SW 1271 (cell line): Measurements from ENCODE around the gene PHF10.
"Not testable (repeated sequence)": the region's sequence is repeated elsewhere in the genome, so short reads cannot be mapped to it uniquely, and the experiment has no call there.

ENCODE experiments used
- DNase-seq, 2 experiments: peaks; one replicate each; lab custom pipeline; 2025; lab: John Stamatoyannopoulos, UW

Gene PHF10

GRCh38 chr6:169724494-169725124, at the start of gene PHF10:
Gene PHF10, minus strand, starts transcription at chr6:169724500. Its CDS starts 569 bp downstream, at chr6:169723931.
- DNase-seq = peak in 1 of 2 experiments; percentile 34

DNA sequence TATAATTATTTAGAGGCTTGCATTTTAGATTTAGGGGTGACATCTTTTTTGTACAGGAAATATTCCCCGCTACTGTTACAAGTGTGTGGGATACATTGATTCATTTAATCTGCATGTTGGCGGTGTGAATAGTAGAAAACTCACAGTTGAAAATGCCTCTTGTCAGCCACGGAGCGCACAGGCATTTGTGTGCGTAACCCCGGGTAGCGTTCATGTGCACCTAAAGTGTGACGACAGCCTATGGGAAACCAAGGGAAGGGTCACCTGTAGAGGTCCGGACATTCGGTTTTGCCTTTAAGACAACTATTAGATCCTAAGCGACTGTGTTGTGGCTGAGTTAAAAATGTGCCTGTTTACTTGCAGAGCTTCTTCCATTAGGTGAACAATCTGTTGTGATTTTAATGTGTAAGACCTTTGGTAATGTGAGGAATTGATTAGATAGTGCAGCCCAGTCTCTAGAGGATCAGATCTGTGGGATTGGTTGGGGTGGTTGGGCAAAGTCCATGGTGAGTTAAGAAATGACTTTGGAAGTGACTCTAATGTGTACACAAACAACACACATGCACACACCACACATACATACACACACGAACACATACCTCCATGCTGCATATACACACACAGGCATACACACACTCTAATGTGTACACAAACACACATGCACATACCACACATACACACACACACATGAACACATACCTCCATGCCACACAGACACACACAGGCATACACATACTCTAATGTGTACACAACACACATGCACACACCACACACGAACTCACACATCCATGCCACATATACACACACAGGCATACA, 42.8 kb upstream of the PHF10 start:
- no peak for DNase-seq

DNA sequence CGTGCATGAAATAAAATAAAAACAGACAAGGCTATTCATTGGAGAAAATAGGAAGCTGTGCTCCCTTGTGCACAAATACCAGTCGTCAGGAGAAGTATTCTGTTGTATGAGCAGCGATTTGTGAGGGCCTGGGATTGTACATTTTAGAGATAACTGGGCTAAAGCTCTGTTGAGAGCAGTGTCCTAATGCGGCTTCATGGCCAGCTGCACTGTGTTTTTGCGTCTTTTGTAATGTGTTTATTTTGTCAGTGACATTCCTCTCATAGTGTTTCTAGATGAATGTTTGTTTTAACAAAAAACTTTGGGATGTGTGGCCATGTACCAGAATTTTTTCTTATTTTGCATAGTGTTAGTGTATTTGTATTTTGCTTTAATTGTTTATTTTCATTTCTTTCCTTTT, 41.9 kb upstream of the PHF10 start:
- no peak for DNase-seq

- not testable (repeated sequence) for DNase-seq
Observed at GRCh38 chr6:169765789-169766188, 41.5 kb upstream of the PHF10 start.

DNA sequence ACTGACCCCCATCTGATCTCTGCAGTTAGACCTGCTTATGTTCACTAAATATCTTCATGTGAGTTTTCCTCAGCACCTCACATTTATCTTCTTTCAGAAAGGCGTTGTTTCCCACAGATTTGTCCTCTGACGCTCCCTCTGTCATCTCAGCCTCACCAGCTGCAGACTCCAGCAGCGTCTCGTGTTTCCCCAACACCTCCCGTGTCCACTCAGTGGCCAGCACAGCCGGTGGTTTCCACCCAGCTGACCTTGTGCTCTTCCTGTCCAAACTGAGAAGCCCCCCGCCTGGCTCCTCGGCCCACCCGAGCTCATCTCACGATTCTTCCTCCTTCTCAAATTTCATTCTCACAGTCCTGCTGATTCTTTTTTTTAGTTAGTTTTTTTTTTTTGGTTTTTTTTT, 39.6 kb upstream of the PHF10 start:
- DNase-seq = no peak

DNA sequence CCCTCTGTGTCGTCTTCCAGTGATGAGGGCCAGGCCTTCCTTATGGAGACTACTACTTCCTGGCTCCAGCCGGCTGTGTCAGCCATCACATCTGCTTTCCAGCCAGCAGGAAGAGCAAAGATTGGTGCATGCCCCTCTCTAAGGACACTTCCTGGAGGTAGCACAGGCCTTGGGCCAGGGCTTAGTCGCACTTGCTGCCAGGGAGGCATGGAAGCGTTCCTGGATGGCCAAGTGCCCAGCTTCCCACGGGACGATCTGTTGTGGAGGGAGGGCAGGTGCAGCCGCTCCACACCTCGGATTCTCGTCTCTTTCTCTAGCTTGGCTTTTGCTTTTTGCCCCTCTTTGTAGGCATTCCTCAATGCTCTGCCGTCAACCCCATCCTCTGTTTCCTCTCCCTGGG, 39.0 kb upstream of the PHF10 start:
- DNase-seq = no peak

DNA sequence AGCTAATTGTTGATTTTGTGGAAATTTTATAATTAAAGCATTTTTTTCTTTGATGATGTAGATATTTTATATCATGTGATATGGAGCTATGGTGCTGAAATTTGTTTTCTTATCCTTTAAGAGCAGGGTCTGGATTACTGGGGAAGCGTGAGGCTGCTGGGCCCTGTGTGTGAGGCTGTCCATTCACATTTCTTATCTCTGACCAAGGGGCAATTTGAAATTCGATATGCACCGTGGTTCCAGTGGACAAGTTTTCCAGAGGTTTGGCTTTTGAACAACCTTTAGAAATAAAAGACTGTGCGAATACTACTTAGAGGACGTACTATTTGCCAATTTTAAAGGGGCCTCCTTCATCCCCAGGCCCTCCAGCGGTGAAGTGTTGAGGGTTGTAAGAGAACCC, 30.9 kb upstream of the PHF10 start:
- DNase-seq = no peak

DNA sequence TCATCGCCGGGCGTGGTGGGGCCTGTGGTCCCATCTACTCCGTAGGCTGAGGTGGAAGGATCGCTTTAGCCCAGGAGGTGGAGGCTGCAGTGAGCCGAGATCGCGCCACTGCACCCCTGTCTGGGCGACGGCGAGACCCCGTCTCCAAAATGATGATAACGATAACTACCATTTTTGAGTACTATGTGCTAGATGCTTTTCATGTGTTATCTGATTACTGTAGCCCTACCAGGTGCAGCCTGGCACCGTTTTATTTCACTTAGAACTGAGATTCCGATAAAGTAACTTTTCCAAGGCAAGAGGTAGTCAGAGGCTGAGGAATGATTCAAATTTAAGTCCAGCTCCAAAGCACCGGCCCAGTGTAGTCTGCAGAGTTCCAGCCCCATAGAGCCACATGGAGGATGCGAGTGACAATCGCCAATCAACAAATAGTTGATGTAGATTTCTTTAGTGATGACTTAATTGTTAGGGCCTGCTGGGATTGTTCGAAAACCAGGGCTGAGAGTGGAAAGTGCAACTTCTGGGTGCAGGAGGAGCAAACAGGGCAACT, 27.8 kb upstream of the PHF10 start:
- DNase-seq = no peak

GRCh38 chr6:169751242-169752073, 27.2 kb upstream of the PHF10 start, which contains the start of the genes DYNLT2 and ERMARD:
Gene DYNLT2, minus strand, starts transcription at chr6:169751572. Its CDS starts 114 bp downstream, at chr6:169751458.
Gene ERMARD, plus strand, starts transcription at chr6:169751622. Its CDS starts 36 bp downstream, at chr6:169751658.
- peak; percentile 83 to 85 for DNase-seq

DNA sequence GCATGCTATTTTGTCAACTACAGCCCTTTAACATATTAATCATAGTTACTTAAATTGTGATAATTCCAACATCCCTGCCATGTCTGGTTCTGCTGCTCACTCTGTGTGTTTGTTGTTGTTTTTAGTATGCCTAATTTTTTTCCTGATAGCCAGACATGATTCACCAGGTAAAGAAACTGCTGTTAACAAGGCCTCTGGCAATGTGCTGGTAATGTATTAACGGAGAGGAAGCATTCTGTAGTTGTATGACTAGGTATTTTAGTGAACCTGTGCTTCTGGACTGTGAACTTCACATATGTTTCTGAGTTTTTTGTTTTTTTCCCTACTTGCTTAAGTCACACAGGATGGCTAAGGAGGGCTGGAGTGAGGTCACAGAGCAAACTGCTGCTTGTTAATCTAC, 22.3 kb upstream of the PHF10 start:
- DNase-seq = no peak

DNA sequence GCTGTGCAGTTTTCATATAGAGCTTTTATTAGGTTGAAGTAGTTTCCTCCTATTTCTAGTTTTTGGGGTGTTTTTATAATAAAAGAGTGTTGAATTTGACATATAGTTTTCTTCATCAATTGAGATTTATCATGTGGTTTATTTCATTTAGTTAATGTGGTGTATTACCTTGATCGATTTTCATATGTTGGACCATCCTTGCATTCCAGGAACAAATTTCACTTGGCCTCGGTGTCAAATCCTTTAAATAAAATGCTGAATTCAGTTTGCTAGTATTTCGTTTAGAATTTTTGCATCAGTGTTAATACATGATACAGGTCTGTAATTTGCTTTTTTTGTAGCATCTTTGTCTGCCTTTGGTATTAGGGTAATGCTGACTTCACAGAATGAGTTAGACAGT, 21.1 kb upstream of the PHF10 start:
- no peak for DNase-seq

- no peak for DNase-seq
Observed at GRCh38 chr6:169741344-169741743, 17.0 kb upstream of the PHF10 start.

GRCh38 chr6:169738976-169739529, 14.8 kb upstream of the PHF10 start:
- DNase-seq = no peak

DNA sequence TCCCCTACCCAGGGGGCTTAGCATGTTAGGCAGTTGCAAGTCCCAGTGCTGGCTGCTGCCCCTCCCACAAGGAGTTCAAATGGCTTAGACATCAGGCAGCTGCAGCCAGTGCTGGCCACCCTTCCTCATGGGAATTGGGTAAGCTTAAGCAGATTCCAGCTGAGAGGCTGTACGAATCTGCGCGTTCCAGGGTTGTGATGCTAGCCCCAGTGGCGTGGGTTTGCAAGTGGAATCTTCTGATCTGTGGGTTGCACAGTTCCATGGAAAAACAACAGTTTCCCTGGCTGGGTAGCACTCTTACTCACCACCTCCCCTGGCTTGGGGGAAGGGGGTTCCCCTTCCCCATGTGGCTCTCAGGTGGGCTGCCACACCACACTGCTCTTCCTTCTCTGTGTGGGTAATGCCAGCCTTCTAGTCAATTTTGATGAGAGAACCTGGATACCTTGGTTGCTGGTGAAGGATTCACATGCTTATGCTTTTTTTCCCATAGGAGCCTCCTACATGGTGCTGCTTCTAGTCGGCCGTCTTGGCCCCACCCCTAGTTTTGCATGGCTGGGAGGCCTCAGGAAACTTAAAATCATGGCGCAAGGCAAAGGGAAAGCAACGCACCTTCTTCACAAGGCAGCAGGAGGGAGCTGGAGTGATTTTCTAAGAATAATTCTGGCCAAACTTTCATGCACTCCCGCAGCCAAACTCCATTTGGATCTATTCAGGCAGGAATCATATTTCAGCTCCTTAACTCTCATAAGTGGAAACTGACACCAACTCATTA, 14.1 kb upstream of the PHF10 start:
- DNase-seq = no peak

- no peak for DNase-seq
Observed at GRCh38 chr6:169729961-169730360, 5.7 kb upstream of the PHF10 start.

- DNase-seq = no peak
Observed at GRCh38 chr6:169726963-169727362, 2.7 kb upstream of the PHF10 start.

GRCh38 chr6:169726049-169726400, 1.7 kb upstream of the PHF10 start:
- no peak for DNase-seq

DNA sequence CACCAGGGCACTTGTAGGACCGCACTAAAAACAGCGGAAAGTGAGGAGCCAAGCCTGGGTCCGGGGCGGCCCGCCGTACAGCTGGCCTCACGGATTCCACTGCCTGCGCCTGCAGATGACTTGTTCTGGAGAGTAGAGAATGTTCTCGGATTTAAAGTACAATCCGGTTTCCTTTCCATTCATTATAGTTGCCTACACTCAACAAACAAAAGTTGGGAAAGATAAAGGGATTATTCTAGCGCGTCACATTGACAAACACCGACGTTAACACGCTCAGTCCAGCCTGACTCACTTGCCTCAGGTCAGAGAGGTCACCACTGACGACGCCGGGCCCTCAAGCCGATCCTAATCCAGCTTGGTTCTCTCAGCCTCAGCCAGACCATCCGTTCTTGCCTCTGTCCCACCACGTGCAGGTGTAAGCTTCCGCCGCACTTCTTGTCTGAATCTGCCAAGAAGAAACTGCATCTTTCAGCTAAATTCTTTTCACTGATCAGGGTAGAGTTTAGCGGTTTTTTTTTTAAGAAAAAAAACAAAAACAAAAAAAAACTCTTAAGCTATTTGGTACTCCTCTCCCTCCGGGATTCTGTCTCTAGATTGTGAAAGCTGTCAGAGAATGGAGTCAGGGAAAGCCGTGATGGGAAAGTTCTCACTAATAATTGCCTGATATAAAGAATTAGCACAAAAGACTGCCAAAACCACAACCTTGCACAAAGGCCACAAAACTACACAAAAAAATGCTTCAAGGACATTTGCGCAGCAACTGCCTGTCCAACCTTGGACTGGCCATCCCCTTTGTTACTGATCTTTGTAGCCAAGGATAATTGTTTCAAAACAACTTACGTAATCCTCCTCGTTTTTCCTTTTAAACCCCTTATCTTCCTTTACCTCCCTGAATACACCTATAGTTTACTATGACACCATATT, 1.1 kb upstream of the PHF10 start:
- DNase-seq = no peak

- no peak for DNase-seq
Observed at GRCh38 chr6:169723991-169724493, 258 bp downstream of the PHF10 start.
